ENCODE results near the gene DRC7.

The DRC7 gene

GRCh38 chr16:57646388-57647039, 48.1 kb upstream of the DRC7 start:
- Histone ChIP-seq H3K9ac (ENCODE audit: low read length) (no peak overlapping the region), H3K4me1 (ENCODE audit: low read length) (peaks cover 22% of the 10 kb centered on the region)

GRCh38 chr16:57647136-57647875, 47.3 kb upstream of the DRC7 start:
- Histone ChIP-seq H3K4me1 (ENCODE audit: low read length) (peaks cover 22% of the 10 kb centered on the region), H3K36me3 (replicated peaks; ENCODE audit: low read depth, low read length) (no peaks in the 10 kb centered on the region), H2AFZ (ENCODE audit: low read depth, low read length) (no peak overlapping the region), H3K4me2 (ENCODE audit: low read length) (peak overlapping the region; percentile 41), H3K4me3 (ENCODE audit: low read length) (no peak overlapping the region), H3K27ac (ENCODE audit: low read length) (no peak overlapping the region), H3K9me3 (ENCODE audit: insufficient read depth, low read length) (no peaks in the 10 kb centered on the region), H3K27me3 (ENCODE audit: low read depth, low read length) (peaks cover 42% of the 10 kb centered on the region), H3K79me2 (ENCODE audit: low read length) (no peaks in the 10 kb centered on the region), H3K9ac (ENCODE audit: low read length) (no peak overlapping the region), H4K20me1 (ENCODE audit: insufficient read depth, low read length) (peaks cover 13% of the 10 kb centered on the region)
- no peak for TF ChIP-seq EZH2phosphoT487 (IDR thresholded peaks at IDR 0.05; ENCODE audit: low read depth)
- no peak for TF ChIP-seq CTCF (IDR thresholded peaks at IDR 0.05; ENCODE audit: low read depth, low read length)

More at GRCh38 chr16:57646388-57647039, 48.1 kb upstream of the DRC7 start:
- Histone ChIP-seq H2AFZ (ENCODE audit: low read depth, low read length) (no peak overlapping the region), H3K79me2 (ENCODE audit: low read length) (no peaks in the 10 kb centered on the region), H3K27me3 (ENCODE audit: low read depth, low read length) (peaks cover 48% of the 10 kb centered on the region), H4K20me1 (ENCODE audit: insufficient read depth, low read length) (peaks cover 16% of the 10 kb centered on the region), H3K4me3 (ENCODE audit: low read length) (no peak overlapping the region), H3K27ac (ENCODE audit: low read length) (no peak overlapping the region), H3K9me3 (ENCODE audit: insufficient read depth, low read length) (no peaks in the 10 kb centered on the region), H3K4me2 (ENCODE audit: low read length) (no peak overlapping the region), H3K36me3 (replicated peaks; ENCODE audit: low read depth, low read length) (no peaks in the 10 kb centered on the region)
- TF ChIP-seq CTCF (IDR thresholded peaks at IDR 0.05; ENCODE audit: low read depth, low read length) = no peak
- no peak for TF ChIP-seq EZH2phosphoT487 (IDR thresholded peaks at IDR 0.05; ENCODE audit: low read depth)

- H2AFZ ChIP-seq (ENCODE audit: low read depth, low read length) = no peak overlapping the region
- no peak overlapping the region for H3K4me3 ChIP-seq (ENCODE audit: low read length)
- peaks cover 35% of the 10 kb centered on the region for H3K27me3 ChIP-seq (ENCODE audit: low read depth, low read length)
- H3K4me2 ChIP-seq (ENCODE audit: low read length) = peak overlapping the region; percentile 41
- no peak overlapping the region for H3K27ac ChIP-seq (ENCODE audit: low read length)
- H3K36me3 ChIP-seq (replicated peaks; ENCODE audit: low read depth, low read length) = no peaks in the 10 kb centered on the region
- no peaks in the 10 kb centered on the region for H3K9me3 ChIP-seq (ENCODE audit: insufficient read depth, low read length)
- H3K9ac ChIP-seq (ENCODE audit: low read length) = no peak overlapping the region
- TF ChIP-seq EZH2phosphoT487 (IDR thresholded peaks at IDR 0.05; ENCODE audit: low read depth) = no peak
- H3K79me2 ChIP-seq (ENCODE audit: low read length) = no peaks in the 10 kb centered on the region
- peaks cover 22% of the 10 kb centered on the region for H3K4me1 ChIP-seq (ENCODE audit: low read length)
- peaks cover 8% of the 10 kb centered on the region for H4K20me1 ChIP-seq (ENCODE audit: insufficient read depth, low read length)
Measured at GRCh38 chr16:57648125-57648524, 46.5 kb upstream of the DRC7 start.

GRCh38 chr16:57648581-57649442, 45.8 kb upstream of the DRC7 start:
- Histone ChIP-seq H3K9ac (ENCODE audit: low read length) (no peak overlapping the region), H4K20me1 (ENCODE audit: insufficient read depth, low read length) (peaks cover 4% of the 10 kb centered on the region; the same call in 1 of the 2 replicates), H3K9me3 (ENCODE audit: insufficient read depth, low read length) (no peaks in the 10 kb centered on the region), H3K36me3 (replicated peaks; ENCODE audit: low read depth, low read length) (no peaks in the 10 kb centered on the region), H3K27ac (ENCODE audit: low read length) (no peak overlapping the region), H3K4me1 (ENCODE audit: low read length) (peaks cover 22% of the 10 kb centered on the region), H3K79me2 (ENCODE audit: low read length) (no peaks in the 10 kb centered on the region), H2AFZ (ENCODE audit: low read depth, low read length) (no peak overlapping the region), H3K4me2 (ENCODE audit: low read length) (peak overlapping the region; percentile 41), H3K4me3 (ENCODE audit: low read length) (no peak overlapping the region), H3K27me3 (ENCODE audit: low read depth, low read length) (peaks cover 32% of the 10 kb centered on the region)
- TF ChIP-seq CTCF (IDR thresholded peaks at IDR 0.05; ENCODE audit: low read depth, low read length) (peak; percentile 100), EZH2phosphoT487 (IDR thresholded peaks at IDR 0.05; ENCODE audit: low read depth) (no peak)

All from OCI-LY3 (cell line).